ENCODE results near the gene GZF1. TPM values are rescaled to one million over a fixed set of nuclear protein-coding genes. Genes with fewer than 3 reads are reported as not detected.
A peak's percentile ranks its signal among the peaks of the same experiment; 100 is the strongest.

Gene GZF1
- total RNA-seq (24.8 TPM), polyA plus RNA-seq (1 to 10 TPM; 3.1 to 4.1 (median 3.3) TPM)

DNA sequence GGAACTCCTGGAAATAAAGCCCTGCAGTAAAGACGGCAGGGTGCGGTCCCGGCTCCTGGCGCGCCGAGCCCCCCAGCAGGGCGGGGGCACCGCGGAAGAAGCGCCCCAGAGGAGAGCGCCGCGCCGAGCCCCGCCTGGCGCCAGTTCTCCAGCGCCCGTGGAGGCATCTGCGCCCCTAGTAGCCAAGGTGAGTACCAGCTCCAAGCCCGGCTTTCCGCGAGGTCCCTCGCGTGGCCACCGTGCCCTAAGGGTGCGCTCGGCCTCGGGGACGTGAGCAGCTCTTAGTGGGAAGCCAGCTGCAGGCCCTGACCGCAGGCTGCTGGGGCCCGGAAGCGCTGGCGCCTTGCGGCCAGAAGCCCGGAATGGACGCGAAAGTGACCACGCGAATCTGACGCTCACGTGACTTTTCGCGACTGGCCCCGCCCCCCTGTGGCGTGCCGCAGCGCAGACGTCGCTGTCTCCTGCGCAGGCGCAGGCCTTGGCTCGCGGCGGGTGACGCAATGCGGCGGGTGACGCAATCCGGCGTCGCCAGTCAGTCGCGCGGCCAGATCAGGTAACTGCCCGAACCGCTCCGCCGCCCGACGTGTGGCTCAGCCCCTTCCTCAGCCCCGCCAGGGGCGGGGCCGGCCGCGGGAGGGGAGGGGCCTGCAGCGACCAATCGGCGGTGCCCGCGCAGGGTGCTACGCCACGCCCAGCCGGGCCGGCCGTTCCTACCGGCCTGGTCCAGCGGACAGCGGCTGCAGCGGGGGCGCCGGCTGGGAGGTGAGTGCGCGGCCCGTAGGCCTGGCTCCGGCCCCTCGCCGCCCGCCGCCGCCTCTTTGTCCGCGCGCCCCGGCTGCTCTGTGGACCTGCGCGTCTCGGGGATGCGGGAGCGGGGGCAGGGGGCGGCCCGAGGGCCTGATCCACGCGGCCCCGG lies at the start of gene GZF1:
Gene GZF1, plus strand, starts transcription at position 707 of the 916 bp plus-strand sequence. CDS start 2,202 bp downstream, outside the sequence.
- H3K4me1 Mint-ChIP-seq, result peaks cover 36 to 57% (median 48%) of the 10 kb centered on the region in 4 donors
- no peaks in the 10 kb centered on the region for H3K9me3 Mint-ChIP-seq
- H3K27ac ChIP-seq (ENCODE audit: insufficient read depth, low read length, poor library complexity, severe bottlenecking), result peak within 1 kb of the TSS; percentile 95
- H3K27ac Mint-ChIP-seq, result peak within 1 kb of the TSS; percentile 94 to 96 (median 95)
- peak; percentile 97 to 98 (median 98) for DNase-seq
- H3K36me3 Mint-ChIP-seq, result peaks cover 17% of the 10 kb centered on the region
- H3K4me3 ChIP-seq (ENCODE audit: low read depth, low read length), result peak within 1 kb of the TSS; percentile 87
- H3K9me3 ChIP-seq (ENCODE audit: control insufficient read depth in 2 of 2, low read length in 2 of 2), result no peaks in the 10 kb centered on the region
- peak within 1 kb of the TSS; percentile 94 to 98 (median 96) for H3K4me3 Mint-ChIP-seq
- peaks cover 7% of the 10 kb centered on the region for H3K27me3 Mint-ChIP-seq
- ATAC-seq (ENCODE audit: low read depth in 2 of 2), result peak; percentile 78 to 82
- H3K27me3 ChIP-seq (ENCODE audit: control insufficient read depth, insufficient read depth, low read length), result no peaks in the 10 kb centered on the region
- no peaks in the 10 kb centered on the region for H3K36me3 ChIP-seq (ENCODE audit: control insufficient read depth, insufficient read depth, low read length)
- peaks cover 48% of the 10 kb centered on the region for H3K4me1 ChIP-seq (ENCODE audit: control insufficient read depth, insufficient read depth, low read length, poor library complexity, severe bottlenecking)

DNA sequence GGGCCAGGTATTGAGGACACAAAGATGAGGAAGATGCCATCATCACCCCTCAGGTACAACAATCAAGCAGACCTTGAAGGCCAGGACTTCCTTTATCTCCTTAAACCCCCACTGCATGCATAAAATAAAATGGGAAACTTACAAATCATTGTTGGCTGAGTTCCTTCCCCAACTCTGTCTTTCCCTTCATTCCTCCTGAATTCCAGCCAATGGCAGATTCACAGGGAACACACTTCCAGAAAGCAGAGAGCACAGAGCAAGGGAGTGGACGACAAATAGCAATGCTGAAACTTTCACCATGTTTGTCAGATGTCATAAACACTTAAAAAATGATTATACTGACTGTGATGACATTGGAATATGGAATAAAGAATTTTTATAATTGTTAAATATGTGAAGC lies 48.7 kb upstream of the GZF1 start:
- ATAC-seq (ENCODE audit: low read depth in 2 of 2) (no peak), DNase-seq (no peak)
- peaks cover 0 to under 1% (median 0%) of the 10 kb centered on the region in 7 donors for H3K9me3 Mint-ChIP-seq
- H3K4me1 Mint-ChIP-seq, result no peaks in the 10 kb centered on the region
- no peaks in the 10 kb centered on the region for H3K4me1 ChIP-seq (ENCODE audit: control insufficient read depth, insufficient read depth, low read length, poor library complexity, severe bottlenecking)
- H3K27ac Mint-ChIP-seq, result no peak overlapping the region
- H3K36me3 ChIP-seq (ENCODE audit: control insufficient read depth, insufficient read depth, low read length), result no peaks in the 10 kb centered on the region
- H3K27ac ChIP-seq (ENCODE audit: insufficient read depth, low read length, poor library complexity, severe bottlenecking), result no peak overlapping the region
- H3K4me3 ChIP-seq (ENCODE audit: low read depth, low read length), result no peak overlapping the region
- no peaks in the 10 kb centered on the region for H3K36me3 Mint-ChIP-seq
- no peak overlapping the region for H3K4me3 Mint-ChIP-seq
- H3K9me3 ChIP-seq (ENCODE audit: control insufficient read depth in 2 of 2, low read length in 2 of 2), result no peaks in the 10 kb centered on the region
- no peaks in the 10 kb centered on the region for H3K27me3 ChIP-seq (ENCODE audit: control insufficient read depth, insufficient read depth, low read length)
- peaks cover 11% of the 10 kb centered on the region for H3K27me3 Mint-ChIP-seq

DNA sequence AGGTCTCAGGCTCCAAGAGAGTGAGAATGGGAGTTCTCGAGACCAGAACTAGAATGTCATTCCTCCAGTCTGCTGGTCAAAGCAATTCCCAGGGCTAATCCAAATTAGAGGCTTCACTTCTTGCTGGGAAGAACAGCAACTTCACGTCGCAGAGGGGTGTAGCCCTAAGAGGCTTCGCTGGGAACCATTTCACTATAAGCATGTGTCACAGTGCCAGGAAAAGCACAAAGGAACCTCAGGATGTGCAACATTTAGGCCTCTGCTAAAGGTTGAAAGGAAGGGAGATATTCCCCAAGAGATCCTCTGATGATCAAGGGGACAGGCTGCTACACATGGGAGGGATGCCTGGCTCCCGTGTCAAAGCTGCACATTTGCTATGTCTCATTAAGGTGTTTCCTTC lies 47.3 kb upstream of the GZF1 start:
- no peaks in the 10 kb centered on the region for H3K9me3 ChIP-seq (ENCODE audit: control insufficient read depth in 2 of 2, low read length in 2 of 2)
- no peak for DNase-seq
- ATAC-seq (ENCODE audit: low read depth in 2 of 2), result no peak
- Mint-ChIP-seq H3K4me3 (no peak overlapping the region), H3K36me3 (no peaks in the 10 kb centered on the region), H3K27ac (no peak overlapping the region), H3K9me3 (no peaks in the 10 kb centered on the region), H3K4me1 (no peaks in the 10 kb centered on the region), H3K27me3 (peaks cover 11% of the 10 kb centered on the region)
- H3K4me1 ChIP-seq (ENCODE audit: control insufficient read depth, insufficient read depth, low read length, poor library complexity, severe bottlenecking), result no peaks in the 10 kb centered on the region
- H3K36me3 ChIP-seq (ENCODE audit: control insufficient read depth, insufficient read depth, low read length), result no peaks in the 10 kb centered on the region
- H3K27ac ChIP-seq (ENCODE audit: insufficient read depth, low read length, poor library complexity, severe bottlenecking), result no peak overlapping the region
- H3K4me3 ChIP-seq (ENCODE audit: low read depth, low read length), result no peak overlapping the region
- H3K27me3 ChIP-seq (ENCODE audit: control insufficient read depth, insufficient read depth, low read length), result no peaks in the 10 kb centered on the region

DNA sequence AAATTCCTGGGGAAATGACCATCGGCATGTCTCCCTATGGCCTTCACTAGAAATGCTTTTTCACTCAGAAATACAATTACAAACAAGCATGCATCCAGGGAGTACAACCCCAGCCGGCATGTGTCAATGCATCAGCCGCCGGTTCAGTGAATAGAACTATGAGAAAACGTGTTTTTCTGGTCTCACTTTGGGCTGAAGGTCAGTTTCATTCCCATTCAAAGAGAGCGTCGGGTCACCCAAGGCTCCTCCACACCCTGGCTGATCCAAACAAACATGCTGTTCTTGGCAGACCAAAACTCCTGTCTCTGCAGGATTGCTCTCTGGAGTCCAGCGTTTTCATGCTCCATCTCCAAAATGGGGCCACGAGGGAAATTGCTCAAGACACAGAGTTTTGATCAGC lies 46.9 kb upstream of the GZF1 start:
- no peaks in the 10 kb centered on the region for H3K36me3 ChIP-seq (ENCODE audit: control insufficient read depth, insufficient read depth, low read length)
- no peaks in the 10 kb centered on the region for H3K9me3 ChIP-seq (ENCODE audit: control insufficient read depth in 2 of 2, low read length in 2 of 2)
- H3K9me3 Mint-ChIP-seq, result no peaks in the 10 kb centered on the region
- no peaks in the 10 kb centered on the region for H3K4me1 Mint-ChIP-seq
- no peak overlapping the region for H3K27ac Mint-ChIP-seq
- no peak overlapping the region for H3K4me3 Mint-ChIP-seq
- H3K4me3 ChIP-seq (ENCODE audit: low read depth, low read length), result no peak overlapping the region
- ATAC-seq (ENCODE audit: low read depth in 2 of 2) (no peak), DNase-seq (no peak)
- H3K27me3 Mint-ChIP-seq, result peaks cover 11% of the 10 kb centered on the region
- no peak overlapping the region for H3K27ac ChIP-seq (ENCODE audit: insufficient read depth, low read length, poor library complexity, severe bottlenecking)
- no peaks in the 10 kb centered on the region for H3K36me3 Mint-ChIP-seq
- H3K27me3 ChIP-seq (ENCODE audit: control insufficient read depth, insufficient read depth, low read length), result no peaks in the 10 kb centered on the region
- no peaks in the 10 kb centered on the region for H3K4me1 ChIP-seq (ENCODE audit: control insufficient read depth, insufficient read depth, low read length, poor library complexity, severe bottlenecking)

DNA sequence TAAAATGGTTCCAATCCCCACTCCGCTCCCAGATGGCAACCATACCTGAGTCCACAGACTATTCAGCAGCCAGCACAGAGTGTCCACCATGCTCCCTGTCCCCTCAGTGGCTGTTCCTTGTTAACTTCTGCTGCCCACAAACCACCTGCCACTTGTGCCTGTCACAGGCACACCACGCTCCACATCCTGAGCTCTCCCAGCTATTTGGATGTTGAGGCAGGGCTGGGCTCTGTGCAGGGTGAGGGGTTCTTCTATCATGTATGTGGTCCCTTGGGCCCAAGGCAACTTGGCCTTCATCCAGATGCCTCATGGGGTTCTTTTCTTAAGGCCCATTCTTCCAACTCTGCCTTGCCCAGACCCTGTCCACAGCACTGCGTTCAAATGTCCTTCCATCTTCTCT lies 45.4 kb upstream of the GZF1 start:
- H3K9me3 ChIP-seq (ENCODE audit: control insufficient read depth in 2 of 2, low read length in 2 of 2), result no peaks in the 10 kb centered on the region
- DNase-seq (no peak), ATAC-seq (ENCODE audit: low read depth in 2 of 2) (no peak)
- H3K9me3 Mint-ChIP-seq, result no peaks in the 10 kb centered on the region
- no peak overlapping the region for H3K27ac ChIP-seq (ENCODE audit: insufficient read depth, low read length, poor library complexity, severe bottlenecking)
- H3K4me3 Mint-ChIP-seq, result no peak overlapping the region
- no peaks in the 10 kb centered on the region for H3K4me1 Mint-ChIP-seq
- H3K27me3 ChIP-seq (ENCODE audit: control insufficient read depth, insufficient read depth, low read length), result no peaks in the 10 kb centered on the region
- H3K36me3 ChIP-seq (ENCODE audit: control insufficient read depth, insufficient read depth, low read length), result no peaks in the 10 kb centered on the region
- peaks cover 11% of the 10 kb centered on the region for H3K27me3 Mint-ChIP-seq
- H3K4me1 ChIP-seq (ENCODE audit: control insufficient read depth, insufficient read depth, low read length, poor library complexity, severe bottlenecking), result no peaks in the 10 kb centered on the region
- H3K4me3 ChIP-seq (ENCODE audit: low read depth, low read length), result no peak overlapping the region
- H3K36me3 Mint-ChIP-seq, result no peaks in the 10 kb centered on the region
- H3K27ac Mint-ChIP-seq, result no peak overlapping the region

DNA sequence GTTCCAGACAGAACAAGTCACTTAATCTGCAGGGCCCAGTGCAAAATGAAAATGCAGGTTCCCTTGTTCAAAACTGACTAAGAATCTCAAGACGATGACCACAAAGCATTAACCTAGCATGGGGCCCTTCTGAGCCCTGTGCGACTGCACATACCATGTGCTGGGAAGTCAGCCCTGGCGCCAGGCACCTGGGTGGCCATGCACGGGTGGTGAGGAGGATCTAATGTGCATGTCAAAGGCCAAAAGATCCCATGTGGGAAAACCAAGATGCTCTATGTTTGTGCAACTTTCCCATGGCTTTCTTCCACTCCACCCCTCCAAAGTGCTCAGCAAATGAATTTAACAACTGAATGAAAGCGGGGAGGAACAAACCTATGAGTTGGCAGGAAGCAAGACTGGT lies 44.9 kb upstream of the GZF1 start:
- no peaks in the 10 kb centered on the region for H3K36me3 ChIP-seq (ENCODE audit: control insufficient read depth, insufficient read depth, low read length)
- peaks cover 11% of the 10 kb centered on the region for H3K27me3 Mint-ChIP-seq
- H3K4me1 ChIP-seq (ENCODE audit: control insufficient read depth, insufficient read depth, low read length, poor library complexity, severe bottlenecking), result no peaks in the 10 kb centered on the region
- no peak overlapping the region for H3K4me3 Mint-ChIP-seq
- DNase-seq, result no peak
- no peaks in the 10 kb centered on the region for H3K4me1 Mint-ChIP-seq
- no peaks in the 10 kb centered on the region for H3K9me3 ChIP-seq (ENCODE audit: control insufficient read depth in 2 of 2, low read length in 2 of 2)
- no peak overlapping the region for H3K4me3 ChIP-seq (ENCODE audit: low read depth, low read length)
- H3K27ac Mint-ChIP-seq, result no peak overlapping the region
- no peak overlapping the region for H3K27ac ChIP-seq (ENCODE audit: insufficient read depth, low read length, poor library complexity, severe bottlenecking)
- H3K27me3 ChIP-seq (ENCODE audit: control insufficient read depth, insufficient read depth, low read length), result no peaks in the 10 kb centered on the region
- no peaks in the 10 kb centered on the region for H3K9me3 Mint-ChIP-seq
- H3K36me3 Mint-ChIP-seq, result no peaks in the 10 kb centered on the region
- ATAC-seq (ENCODE audit: low read depth in 2 of 2), result no peak

DNA sequence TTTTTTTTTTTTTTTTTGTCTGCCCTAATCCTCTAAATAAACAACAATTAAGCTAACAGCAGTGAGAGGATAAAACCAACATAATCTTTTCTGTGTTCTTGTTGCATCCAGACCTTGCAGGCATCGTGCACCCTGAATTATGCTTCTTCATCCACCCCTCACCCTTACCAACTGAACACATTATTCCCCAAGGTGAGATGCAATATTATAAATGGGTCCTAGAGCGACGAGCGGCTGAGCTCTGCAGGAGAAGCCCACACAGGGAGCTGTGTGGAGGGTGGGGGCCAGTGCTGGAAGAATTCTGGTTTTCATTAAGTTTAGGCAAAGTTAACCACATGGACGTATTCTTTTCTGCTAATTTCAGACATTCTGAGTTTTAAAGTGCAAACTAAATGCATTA lies 43.6 kb upstream of the GZF1 start:
- peaks cover 7% of the 10 kb centered on the region for H3K27me3 Mint-ChIP-seq
- ATAC-seq (ENCODE audit: low read depth in 2 of 2), result no peak

DNA sequence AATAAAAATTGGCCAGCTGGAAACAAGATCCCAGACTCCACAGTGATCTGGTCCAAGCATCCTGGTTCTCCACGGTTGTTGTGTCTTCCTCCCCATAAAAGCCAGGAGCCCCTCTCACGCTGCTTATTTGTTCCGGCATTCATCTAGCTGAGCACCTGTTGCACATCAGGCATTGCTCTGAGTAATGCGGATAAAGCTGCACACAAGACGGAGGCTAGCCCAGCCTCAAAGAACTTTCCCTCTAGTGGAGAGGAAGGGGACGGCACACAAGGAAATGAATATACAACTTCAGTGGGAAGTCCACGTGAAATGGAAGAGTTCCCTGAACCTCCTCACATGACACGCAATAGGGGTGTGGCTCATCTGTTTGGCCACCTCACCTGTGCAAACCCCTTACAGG lies 41.7 kb upstream of the GZF1 start:
- no peaks in the 10 kb centered on the region for H3K9me3 ChIP-seq (ENCODE audit: control insufficient read depth in 2 of 2, low read length in 2 of 2)

More for the DNA sequence above, 43.6 kb upstream of the GZF1 start:
- H3K4me1 ChIP-seq (ENCODE audit: control insufficient read depth, insufficient read depth, low read length, poor library complexity, severe bottlenecking), result no peaks in the 10 kb centered on the region
- no peaks in the 10 kb centered on the region for H3K4me1 Mint-ChIP-seq
- no peaks in the 10 kb centered on the region for H3K36me3 Mint-ChIP-seq
- no peak overlapping the region for H3K27ac ChIP-seq (ENCODE audit: insufficient read depth, low read length, poor library complexity, severe bottlenecking)
- no peak overlapping the region for H3K27ac Mint-ChIP-seq
- no peaks in the 10 kb centered on the region for H3K36me3 ChIP-seq (ENCODE audit: control insufficient read depth, insufficient read depth, low read length)
- no peaks in the 10 kb centered on the region for H3K9me3 Mint-ChIP-seq
- H3K9me3 ChIP-seq (ENCODE audit: control insufficient read depth in 2 of 2, low read length in 2 of 2), result no peaks in the 10 kb centered on the region
- H3K27me3 ChIP-seq (ENCODE audit: control insufficient read depth, insufficient read depth, low read length), result no peaks in the 10 kb centered on the region
- H3K4me3 Mint-ChIP-seq, result no peak overlapping the region
- DNase-seq, result no peak
- no peak overlapping the region for H3K4me3 ChIP-seq (ENCODE audit: low read depth, low read length)

More for the DNA sequence above, 41.7 kb upstream of the GZF1 start:
- no peak overlapping the region for H3K27ac ChIP-seq (ENCODE audit: insufficient read depth, low read length, poor library complexity, severe bottlenecking)
- no peaks in the 10 kb centered on the region for H3K4me1 Mint-ChIP-seq
- no peak overlapping the region for H3K4me3 Mint-ChIP-seq
- H3K36me3 ChIP-seq (ENCODE audit: control insufficient read depth, insufficient read depth, low read length), result no peaks in the 10 kb centered on the region
- peaks cover 0 to 2% (median 0%) of the 10 kb centered on the region in 7 donors for H3K9me3 Mint-ChIP-seq
- no peak overlapping the region for H3K27ac Mint-ChIP-seq
- ATAC-seq (ENCODE audit: low read depth in 2 of 2) (no peak), DNase-seq (no peak)
- H3K4me3 ChIP-seq (ENCODE audit: low read depth, low read length), result no peak overlapping the region
- no peaks in the 10 kb centered on the region for H3K36me3 Mint-ChIP-seq
- no peaks in the 10 kb centered on the region for H3K27me3 ChIP-seq (ENCODE audit: control insufficient read depth, insufficient read depth, low read length)
- H3K4me1 ChIP-seq (ENCODE audit: control insufficient read depth, insufficient read depth, low read length, poor library complexity, severe bottlenecking), result no peaks in the 10 kb centered on the region
- H3K27me3 Mint-ChIP-seq, result peaks cover 3% of the 10 kb centered on the region
